Type B pancreatic cell (in vitro differentiated cells): Measurements from ENCODE around the gene SGMS1. TPM values are rescaled to one million over a fixed set of nuclear protein-coding genes. Genes with fewer than 3 reads are reported as not detected.

Source experiments
- DNase-seq: peaks from one replicate; pipeline ENCODE4 v3.0.0; 2021; ENCODE audit warnings: mixed read lengths; ENCODE audit not compliant: unreplicated experiment; ENCODE audit errors: extremely low spot score
- H3K27ac Mint-ChIP-seq: 2 replicates; pipeline ENCODE4 v1.8.0; 2021; ENCODE audit warnings: mild to moderate bottlenecking, mixed read lengths
- H3K27me3 Mint-ChIP-seq: 2 replicates; pipeline ENCODE4 v1.8.0; 2021; ENCODE audit warnings: mixed read lengths
- H3K36me3 Mint-ChIP-seq: 2 replicates; pipeline ENCODE4 v1.8.0; 2021; ENCODE audit warnings: mixed read lengths
- H3K4me1 Mint-ChIP-seq: one replicate; pipeline ENCODE4 v1.8.0; 2021; ENCODE audit warnings: mixed read lengths; ENCODE audit not compliant: unreplicated experiment
- H3K4me3 Mint-ChIP-seq: 2 replicates; pipeline ENCODE4 v1.8.0; 2021; ENCODE audit warnings: mild to moderate bottlenecking, mixed read lengths
- H3K9me3 Mint-ChIP-seq: 2 replicates; pipeline ENCODE4 v1.8.0; 2021; ENCODE audit warnings: mixed read lengths
- CTCF ChIP-seq: fragments of 200-600 bp; sonication (generic); conservative IDR thresholded peaks from 2 replicates; pipeline ENCODE4 v1.5.0; 2021; ENCODE audit warnings: antibody characterized with exemption, mild to moderate bottlenecking
- total RNA-seq: library from RNA; stranded (reverse); gene quantifications from 2 replicates; pipeline ENCODE4 v1.2.1, GENCODE V29; 2021; ENCODE audit warnings: low replicate concordance

The SGMS1 gene
- total RNA-seq, 1 donor from 2014 or later = 15.1 TPM

DNA sequence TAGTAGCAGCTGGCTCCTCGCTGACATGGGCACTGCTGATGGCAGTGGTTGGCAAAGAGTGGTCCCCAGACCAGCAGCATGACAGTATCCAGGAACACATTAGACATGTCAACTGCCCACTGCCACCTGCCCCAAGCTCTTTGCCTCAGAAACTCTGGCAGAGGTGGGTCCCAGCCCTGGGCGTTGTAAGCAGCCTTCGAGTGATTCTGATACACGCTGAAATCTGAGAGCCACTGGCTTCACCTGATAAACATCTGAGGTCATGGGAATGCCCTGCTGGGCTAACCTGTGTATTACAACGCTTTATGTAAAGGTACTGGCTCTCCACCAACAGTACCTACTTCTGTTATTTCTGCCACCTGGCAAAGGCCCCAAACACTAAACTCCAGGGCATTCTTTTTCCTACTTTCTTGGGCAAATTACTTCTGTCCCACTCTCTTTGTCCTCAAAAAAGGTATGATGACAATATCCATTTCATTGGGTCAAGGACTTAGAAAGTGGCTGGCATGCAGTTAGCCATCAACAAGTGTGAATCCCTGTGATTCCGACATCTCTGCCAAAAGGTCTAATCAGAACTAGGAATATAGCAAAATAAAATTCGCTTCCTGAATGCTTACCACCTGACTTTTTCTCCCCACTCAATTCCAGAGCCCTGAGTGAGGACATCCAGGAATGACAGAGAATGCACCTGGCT lies 9.2 kb downstream of the SGMS1 start:
- H3K4me1 Mint-ChIP-seq = peaks cover 34% of the 10 kb centered on the region
- no peaks in the 10 kb centered on the region for H3K36me3 Mint-ChIP-seq
- no peaks in the 10 kb centered on the region for H3K27me3 Mint-ChIP-seq
- TF ChIP-seq CTCF = peak; percentile 56
- H3K27ac Mint-ChIP-seq = no peak overlapping the region
- no peak for DNase-seq
- no peak overlapping the region for H3K4me3 Mint-ChIP-seq
- H3K9me3 Mint-ChIP-seq = no peaks in the 10 kb centered on the region

DNA sequence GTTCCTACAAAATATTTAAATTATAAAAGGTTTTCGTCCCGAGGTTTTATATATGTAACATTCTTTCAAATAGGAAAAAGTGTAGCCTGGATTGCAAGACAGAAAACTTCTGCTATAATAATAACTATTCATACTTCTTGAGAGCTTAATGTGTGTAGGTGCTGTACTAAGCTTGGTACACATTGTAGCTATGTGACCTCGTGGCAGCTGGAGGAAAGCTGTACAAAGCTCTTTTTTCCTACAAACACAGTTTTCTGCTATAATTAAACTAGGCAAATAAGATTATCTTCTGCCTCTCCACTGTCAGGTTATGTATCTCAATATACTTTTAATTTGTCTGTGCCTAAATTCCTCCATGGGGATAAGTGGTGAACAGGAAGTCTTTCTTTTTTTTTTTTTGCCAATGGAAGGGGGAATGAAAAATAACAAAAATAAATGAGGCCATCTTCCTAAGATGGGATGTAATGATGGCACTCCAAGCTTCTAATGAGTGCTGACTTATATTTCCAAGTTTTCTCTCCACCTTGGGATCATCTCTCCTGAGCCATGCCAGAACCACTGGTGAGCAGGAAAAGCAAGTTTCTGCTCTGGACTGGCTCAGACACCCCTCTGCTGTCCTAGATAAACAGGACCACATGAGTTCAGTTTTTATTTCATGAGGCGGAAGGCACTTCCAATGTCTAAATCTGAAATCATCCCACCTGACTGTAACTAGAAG lies 9.9 kb downstream of the SGMS1 start:
- no peak for DNase-seq
- H3K27ac Mint-ChIP-seq = no peak overlapping the region
- no peaks in the 10 kb centered on the region for H3K9me3 Mint-ChIP-seq
- H3K27me3 Mint-ChIP-seq = no peaks in the 10 kb centered on the region
- peaks cover 34% of the 10 kb centered on the region for H3K4me1 Mint-ChIP-seq
- no peak overlapping the region for H3K4me3 Mint-ChIP-seq
- H3K36me3 Mint-ChIP-seq = no peaks in the 10 kb centered on the region
- TF ChIP-seq CTCF = no peak

DNA sequence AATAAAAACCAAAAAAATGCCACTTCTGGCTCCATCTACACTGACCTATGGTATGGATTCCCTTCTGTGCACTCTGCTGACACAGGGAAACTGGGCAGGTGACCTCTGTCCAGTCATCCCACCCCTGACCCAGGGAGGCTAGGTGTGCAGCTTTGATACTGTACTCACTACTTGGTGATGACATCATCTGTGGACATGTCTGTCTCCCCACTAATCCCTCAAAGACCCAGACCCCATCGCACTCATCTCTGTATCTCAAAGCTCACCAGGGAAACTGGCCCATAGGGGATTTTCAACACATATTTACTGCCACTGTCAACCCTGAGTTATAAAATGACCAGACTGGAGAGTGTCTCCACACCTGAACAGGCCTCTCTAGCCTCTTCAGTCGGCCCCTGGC lies 10.6 kb downstream of the SGMS1 start:
- Mint-ChIP-seq H3K9me3 (no peaks in the 10 kb centered on the region), H3K27ac (peak overlapping the region; percentile 30), H3K27me3 (no peaks in the 10 kb centered on the region), H3K4me3 (no peak overlapping the region), H3K4me1 (peaks cover 34% of the 10 kb centered on the region), H3K36me3 (no peaks in the 10 kb centered on the region)
- TF ChIP-seq CTCF = no peak
- no peak for DNase-seq

DNA sequence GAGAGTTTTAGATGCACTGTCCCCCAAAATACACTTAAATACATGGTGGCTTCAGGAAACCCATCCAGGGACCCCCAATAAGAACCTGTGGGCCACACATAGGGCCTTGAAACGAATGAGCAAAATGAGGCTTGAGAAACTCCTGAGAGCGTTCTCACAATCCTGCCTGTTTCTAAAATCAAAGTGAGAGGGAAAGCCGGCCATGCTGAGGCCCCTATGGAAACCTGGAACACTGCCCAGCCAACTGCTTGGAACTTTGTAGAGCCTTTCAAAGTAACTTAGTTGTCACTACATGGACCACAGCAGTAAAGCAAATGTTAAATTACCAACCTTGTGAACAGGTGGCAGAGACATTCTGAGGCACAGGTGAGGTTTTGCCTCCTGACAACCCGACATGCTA lies 13.4 kb downstream of the SGMS1 start:
- no peak overlapping the region for H3K4me3 Mint-ChIP-seq
- H3K4me1 Mint-ChIP-seq = peaks cover 36% of the 10 kb centered on the region
- no peak for DNase-seq
- H3K36me3 Mint-ChIP-seq = no peaks in the 10 kb centered on the region
- no peak overlapping the region for H3K27ac Mint-ChIP-seq
- TF ChIP-seq CTCF = no peak
- H3K9me3 Mint-ChIP-seq = no peaks in the 10 kb centered on the region
- H3K27me3 Mint-ChIP-seq = no peaks in the 10 kb centered on the region

DNA sequence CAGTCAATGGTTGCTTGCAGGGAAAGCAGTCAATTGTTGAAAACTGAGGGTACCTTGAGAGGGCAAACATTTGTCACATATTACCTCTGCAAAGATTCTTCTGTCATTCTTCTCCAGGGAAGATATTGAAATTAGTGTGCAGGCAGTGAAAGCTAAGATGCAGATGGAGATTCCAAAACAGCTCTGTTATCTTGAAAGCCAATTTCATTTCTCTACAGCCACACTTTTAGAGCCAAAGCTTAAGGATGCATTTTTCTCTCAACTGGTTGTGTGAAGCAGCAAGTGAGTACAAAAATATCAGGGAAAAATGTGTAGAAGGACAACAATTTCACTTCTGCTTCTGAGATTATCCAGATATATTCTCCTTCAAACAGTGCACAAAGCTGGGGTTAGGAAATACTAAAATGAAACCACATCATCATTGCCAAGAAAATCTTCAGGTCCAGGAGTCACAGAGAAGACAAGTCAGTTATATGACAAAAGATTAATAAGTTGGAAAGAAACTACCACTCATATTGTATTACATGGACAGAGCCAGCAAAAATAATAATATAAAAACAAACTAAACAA lies 16.3 kb downstream of the SGMS1 start:
- no peak for TF ChIP-seq CTCF
- H3K4me1 Mint-ChIP-seq = peaks cover 30% of the 10 kb centered on the region
- H3K27me3 Mint-ChIP-seq = no peaks in the 10 kb centered on the region
- DNase-seq = no peak
- no peaks in the 10 kb centered on the region for H3K9me3 Mint-ChIP-seq
- no peaks in the 10 kb centered on the region for H3K36me3 Mint-ChIP-seq
- no peak overlapping the region for H3K4me3 Mint-ChIP-seq
- no peak overlapping the region for H3K27ac Mint-ChIP-seq
